Kidney epithelial cell (primary cell): ENCODE results near the gene GPRIN2. TPM values are rescaled to one million over a fixed set of nuclear protein-coding genes. Genes with fewer than 3 reads are reported as not detected.

Source experiments
- DNase-seq: peaks from one replicate; pipeline ENCODE4 v3.0.0-alpha.2; 2010; ENCODE audit warnings: low read depth
- H3K27me3 ChIP-seq: 2 replicates; pipeline ENCODE4 v1.6.0; 2011; ENCODE audit warnings: low read length; ENCODE audit not compliant: control insufficient read depth, insufficient read depth
- H3K36me3 ChIP-seq: 2 replicates; pipeline ENCODE4 v1.5.1; 2011; ENCODE audit warnings: low read length; ENCODE audit not compliant: control insufficient read depth, insufficient read depth
- H3K4me3 ChIP-seq: 2 replicates; pipeline ENCODE4 v1.5.1; 2011; ENCODE audit warnings: low read depth, mild to moderate bottlenecking, control low read depth, low read length
- CTCF ChIP-seq: IDR thresholded peaks from 2 replicates; pipeline ENCODE4 v1.5.1; 2011; ENCODE audit warnings: mild to moderate bottlenecking, moderate library complexity, low read length, control low read depth, inconsistent platforms; ENCODE audit not compliant: insufficient read depth, poor library complexity, severe bottlenecking
- total RNA-seq: library from RNA; depleted of rRNA; stranded (reverse); fragments of >200 nt; gene quantifications from 2 replicates; pipeline ENCODE4 v1.2.3, GENCODE V29; 2015

The GPRIN2 gene
- total RNA-seq, 1 donor from 2014 or later: 9.2 TPM

DNA sequence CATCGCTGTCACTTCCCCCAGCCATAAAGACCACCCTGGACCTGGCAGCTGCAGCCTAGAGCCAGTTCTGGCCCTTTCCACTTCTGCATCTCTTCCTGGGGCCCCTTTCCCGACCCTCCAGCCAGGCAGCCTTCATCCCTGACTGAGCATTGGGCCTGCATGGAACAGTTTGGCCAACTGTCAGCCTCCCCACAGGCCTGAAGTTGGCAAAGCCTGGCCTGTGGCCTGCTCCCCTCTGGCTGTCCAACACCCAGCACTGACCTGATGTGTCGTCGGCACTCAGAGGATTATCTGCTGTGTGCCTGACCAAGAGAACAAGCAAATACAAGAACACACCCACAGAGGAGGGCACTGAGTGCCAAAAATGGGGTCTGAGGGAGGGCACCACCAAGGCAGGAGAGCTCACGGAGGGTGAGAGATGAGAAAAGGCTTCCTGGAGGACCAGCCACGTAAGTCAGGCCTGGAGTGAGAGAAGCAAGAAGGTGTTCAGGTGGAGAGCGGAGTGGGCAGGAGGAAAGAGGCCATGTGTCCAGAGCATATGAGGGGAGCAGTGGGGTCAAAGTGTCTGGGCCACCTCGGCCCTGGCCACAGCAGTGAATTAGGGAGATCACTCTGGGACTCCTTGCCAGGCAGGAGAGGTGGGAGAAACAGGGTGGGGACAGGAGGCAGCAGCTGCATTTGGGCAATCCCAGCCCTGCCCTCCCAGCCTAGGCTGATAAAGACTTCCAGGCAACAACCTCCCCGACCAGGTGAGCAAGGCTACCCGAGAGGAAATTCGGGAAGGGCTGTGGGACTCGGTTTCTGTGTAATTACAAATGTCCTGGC lies 4.5 kb downstream of the GPRIN2 start:
- DNase-seq: no peak
- Histone ChIP-seq H3K4me3 (no peak overlapping the region), H3K36me3 (no peaks in the 10 kb centered on the region), H3K27me3 (peaks cover 22% of the 10 kb centered on the region)
- no peak for TF ChIP-seq CTCF

GRCh38 chr10:46550795-46551700 lies 5.4 kb downstream of the GPRIN2 start:
- no peak for TF ChIP-seq CTCF
- Histone ChIP-seq H3K36me3 (no peaks in the 10 kb centered on the region), H3K4me3 (no peak overlapping the region), H3K27me3 (peaks cover 15% of the 10 kb centered on the region)
- no peak for DNase-seq

GRCh38 chr10:46550076-46550790 lies 6.2 kb downstream of the GPRIN2 start:
- no peaks in the 10 kb centered on the region for H3K36me3 ChIP-seq
- H3K4me3 ChIP-seq: no peak overlapping the region
- peaks cover 8% of the 10 kb centered on the region for H3K27me3 ChIP-seq
- no peak for TF ChIP-seq CTCF
- no peak for DNase-seq

DNA sequence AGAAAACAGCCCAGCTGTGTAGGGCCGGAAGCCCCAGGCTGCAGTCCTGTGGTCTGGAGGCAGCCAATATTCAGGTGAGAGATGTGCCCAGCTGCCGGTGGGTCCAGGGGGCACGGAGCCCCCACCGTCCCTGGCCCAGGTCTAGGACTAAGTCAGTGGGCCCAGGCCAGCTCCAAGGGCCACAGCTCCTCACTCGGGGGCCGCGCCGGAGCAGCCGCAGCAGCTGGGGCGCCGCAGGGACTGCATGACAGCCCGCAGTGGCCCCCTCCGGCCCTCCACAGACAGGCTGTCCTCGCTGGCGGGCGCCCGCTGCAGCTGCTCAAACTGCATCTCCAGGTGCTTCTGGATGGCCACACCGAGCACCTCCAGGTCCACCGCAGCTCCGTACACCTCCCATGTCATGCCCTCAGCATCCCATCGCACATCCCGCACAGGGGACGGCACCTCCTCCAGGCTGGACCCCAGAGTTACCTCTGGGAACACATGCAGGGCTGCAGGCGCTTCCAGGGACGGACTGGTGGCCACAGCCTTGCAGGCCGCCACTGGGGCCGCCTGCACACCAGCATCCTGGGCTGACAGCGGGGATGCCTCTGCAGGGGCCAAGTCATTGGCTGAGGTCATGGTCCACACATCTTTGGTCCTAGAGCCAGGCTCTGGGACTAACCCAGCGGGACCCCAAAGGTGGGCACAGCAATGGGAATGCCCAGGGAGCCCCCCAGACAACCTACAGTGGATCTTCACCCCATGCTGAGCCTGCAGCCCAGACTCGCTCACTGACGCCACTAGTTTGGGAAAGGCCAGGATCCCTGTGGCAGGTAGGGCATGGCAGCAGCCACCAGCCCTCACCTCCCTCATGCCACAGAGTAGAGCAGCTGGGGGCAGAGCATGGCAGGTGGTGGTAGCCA lies 7.0 kb downstream of the GPRIN2 start:
- Histone ChIP-seq H3K36me3 (no peaks in the 10 kb centered on the region), H3K4me3 (no peak overlapping the region), H3K27me3 (peaks cover 10% of the 10 kb centered on the region)
- no peak for TF ChIP-seq CTCF
- DNase-seq: no peak

GRCh38 chr10:46548498-46549090 lies 7.9 kb downstream of the GPRIN2 start:
- peaks cover 10% of the 10 kb centered on the region for H3K27me3 ChIP-seq
- H3K36me3 ChIP-seq: no peaks in the 10 kb centered on the region
- no peak overlapping the region for H3K4me3 ChIP-seq
- DNase-seq: no peak
- no peak for TF ChIP-seq CTCF
